Stimulated activated CD8-positive, alpha-beta memory T cell treated with anti-CD3 and anti-CD28 coated beads, Interleukin-4, amount 100 ng/mL, for 1 hour (primary cell): ENCODE results near the gene SATB2.

ENCODE experiments used
- DNase-seq, 2 donors: peaks; one replicate each; pipeline ENCODE4 v3.0.0-alpha.2; 2020; ENCODE audit warnings: low read depth in 2 of 2, low spot score in 1 of 2

Gene SATB2

GRCh38 chr2:199457147-199458008, at the start of gene SATB2:
Gene SATB2 (minus strand): TSS chr2:199457939. CDS start chr2:199456037, 1,902 bp downstream.
- DNase-seq = no peak

GRCh38 chr2:199505755-199506403, 48.1 kb upstream of the SATB2 start:
- no peak for DNase-seq

GRCh38 chr2:199503148-199503547, 45.4 kb upstream of the SATB2 start:
- DNase-seq = no peak

GRCh38 chr2:199499005-199499404, 41.3 kb upstream of the SATB2 start:
- no peak for DNase-seq

GRCh38 chr2:199495147-199495546, 37.4 kb upstream of the SATB2 start:
- DNase-seq = no peak

GRCh38 chr2:199490049-199490448, 32.3 kb upstream of the SATB2 start:
- no peak for DNase-seq

- DNase-seq = no peak
Measured at GRCh38 chr2:199488772-199489400, 31.1 kb upstream of the SATB2 start.

GRCh38 chr2:199485732-199486335, 28.1 kb upstream of the SATB2 start:
- DNase-seq = peak in 1 of 2 donors; percentile 9

- no peak for DNase-seq
Measured at GRCh38 chr2:199484927-199485326, 27.2 kb upstream of the SATB2 start.

GRCh38 chr2:199480966-199481365, 23.2 kb upstream of the SATB2 start:
- no peak for DNase-seq

- no peak for DNase-seq
Measured at GRCh38 chr2:199477277-199477834, 19.6 kb upstream of the SATB2 start.

- DNase-seq = no peak
Measured at GRCh38 chr2:199471443-199472057, 13.8 kb upstream of the SATB2 start.

GRCh38 chr2:199470672-199471442, 13.1 kb upstream of the SATB2 start:
- no peak for DNase-seq

GRCh38 chr2:199470361-199470671, 12.6 kb upstream of the SATB2 start:
- no peak for DNase-seq

GRCh38 chr2:199469514-199470360, 12.0 kb upstream of the SATB2 start:
- DNase-seq = no peak

- DNase-seq = no peak
Measured at GRCh38 chr2:199468561-199469513, 11.1 kb upstream of the SATB2 start.

- DNase-seq = no peak
Measured at GRCh38 chr2:199467066-199467822, 9.5 kb upstream of the SATB2 start.

- DNase-seq = no peak
Measured at GRCh38 chr2:199466692-199467065, 8.9 kb upstream of the SATB2 start.
